ENCODE measurements around the gene CLOCK. TPM values are rescaled to one million over a fixed set of nuclear protein-coding genes. Genes with fewer than 3 reads are reported as not detected.
A peak's percentile ranks its signal among the peaks of the same experiment; 100 is the strongest.

CLOCK gene
- total and polyA plus RNA-seq, 9 of the 15 experiments (the other 6 are each of a cell fraction or from before 2014, with no cell fraction given) = 3.7 to 14.4 (median 9.4) TPM

DNA sequence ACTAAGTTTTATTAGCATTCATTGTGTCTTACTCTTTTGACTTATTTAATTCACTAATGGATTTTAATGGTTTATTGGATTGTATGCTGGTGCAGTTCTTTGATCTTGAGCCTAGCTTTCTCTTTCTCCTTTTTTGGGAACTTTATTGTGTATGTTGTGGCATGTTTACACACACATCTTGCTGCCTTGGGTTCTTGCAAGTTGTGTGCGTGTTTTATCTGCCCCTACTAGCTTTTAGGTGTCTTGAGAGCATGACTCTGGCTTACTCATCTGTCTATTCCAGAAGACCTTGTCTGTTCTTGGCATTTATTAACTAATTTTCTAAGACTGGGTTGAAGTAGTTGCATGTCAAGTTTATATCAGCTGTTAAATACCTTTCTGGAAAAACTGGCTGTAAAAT is 148.2 kb downstream of the CLOCK start (continued):
- TF ChIP-seq, protein P1, sequence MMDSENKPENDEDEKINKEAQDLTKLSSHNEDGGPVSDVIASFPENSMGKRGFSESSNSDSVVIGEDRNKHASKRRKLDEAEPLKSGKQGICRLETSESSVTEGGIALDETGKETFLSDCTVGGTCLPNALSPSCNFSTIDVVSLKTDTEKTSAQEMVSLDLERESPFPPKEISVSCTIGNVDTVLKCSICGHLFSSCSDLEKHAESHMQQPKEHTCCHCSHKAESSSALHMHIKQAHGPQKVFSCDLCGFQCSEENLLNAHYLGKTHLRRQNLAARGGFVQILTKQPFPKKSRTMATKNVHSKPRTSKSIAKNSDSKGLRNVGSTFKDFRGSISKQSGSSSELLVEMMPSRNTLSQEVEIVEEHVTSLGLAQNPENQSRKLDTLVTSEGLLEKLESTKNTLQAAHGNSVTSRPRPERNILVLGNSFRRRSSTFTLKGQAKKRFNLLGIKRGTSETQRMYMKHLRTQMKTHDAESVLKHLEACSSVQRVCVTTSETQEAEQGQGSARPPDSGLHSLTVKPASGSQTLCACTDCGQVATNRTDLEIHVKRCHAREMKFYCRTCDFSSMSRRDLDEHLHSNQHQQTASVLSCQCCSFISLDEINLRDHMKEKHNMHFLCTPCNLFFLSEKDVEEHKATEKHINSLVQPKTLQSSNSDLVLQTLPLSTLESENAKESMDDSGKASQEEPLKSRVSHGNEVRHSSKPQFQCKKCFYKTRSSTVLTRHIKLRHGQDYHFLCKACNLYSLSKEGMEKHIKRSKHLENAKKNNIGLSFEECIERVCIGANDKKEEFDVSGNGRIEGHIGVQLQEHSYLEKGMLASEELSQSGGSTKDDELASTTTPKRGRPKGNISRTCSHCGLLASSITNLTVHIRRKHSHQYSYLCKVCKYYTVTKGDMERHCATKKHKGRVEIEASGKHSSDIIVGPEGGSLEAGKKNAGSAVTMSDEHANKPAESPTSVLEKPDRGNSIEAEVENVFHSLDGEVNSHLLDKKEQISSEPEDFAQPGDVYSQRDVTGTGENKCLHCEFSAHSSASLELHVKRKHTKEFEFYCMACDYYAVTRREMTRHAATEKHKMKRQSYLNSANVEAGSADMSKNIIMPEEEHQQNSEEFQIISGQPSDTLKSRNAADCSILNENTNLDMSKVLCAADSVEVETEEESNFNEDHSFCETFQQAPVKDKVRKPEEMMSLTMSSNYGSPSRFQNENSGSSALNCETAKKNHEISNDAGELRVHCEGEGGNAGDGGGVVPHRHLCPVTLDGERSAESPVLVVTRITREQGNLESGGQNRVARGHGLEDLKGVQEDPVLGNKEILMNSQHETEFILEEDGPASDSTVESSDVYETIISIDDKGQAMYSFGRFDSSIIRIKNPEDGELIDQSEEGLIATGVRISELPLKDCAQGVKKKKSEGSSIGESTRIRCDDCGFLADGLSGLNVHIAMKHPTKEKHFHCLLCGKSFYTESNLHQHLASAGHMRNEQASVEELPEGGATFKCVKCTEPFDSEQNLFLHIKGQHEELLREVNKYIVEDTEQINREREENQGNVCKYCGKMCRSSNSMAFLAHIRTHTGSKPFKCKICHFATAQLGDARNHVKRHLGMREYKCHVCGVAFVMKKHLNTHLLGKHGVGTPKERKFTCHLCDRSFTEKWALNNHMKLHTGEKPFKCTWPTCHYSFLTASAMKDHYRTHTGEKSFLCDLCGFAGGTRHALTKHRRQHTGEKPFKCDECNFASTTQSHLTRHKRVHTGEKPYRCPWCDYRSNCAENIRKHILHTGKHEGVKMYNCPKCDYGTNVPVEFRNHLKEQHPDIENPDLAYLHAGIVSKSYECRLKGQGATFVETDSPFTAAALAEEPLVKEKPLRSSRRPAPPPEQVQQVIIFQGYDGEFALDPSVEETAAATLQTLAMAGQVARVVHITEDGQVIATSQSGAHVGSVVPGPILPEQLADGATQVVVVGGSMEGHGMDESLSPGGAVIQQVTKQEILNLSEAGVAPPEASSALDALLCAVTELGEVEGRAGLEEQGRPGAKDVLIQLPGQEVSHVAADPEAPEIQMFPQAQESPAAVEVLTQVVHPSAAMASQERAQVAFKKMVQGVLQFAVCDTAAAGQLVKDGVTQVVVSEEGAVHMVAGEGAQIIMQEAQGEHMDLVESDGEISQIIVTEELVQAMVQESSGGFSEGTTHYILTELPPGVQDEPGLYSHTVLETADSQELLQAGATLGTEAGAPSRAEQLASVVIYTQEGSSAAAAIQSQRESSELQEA (IDR thresholded peaks at IDR 0.05; ENCODE audit: low read depth) = no peak
- no peak for TF ChIP-seq ZNF232 (CRISPR knock-in tag; IDR thresholded peaks at IDR 0.05)
- TF ChIP-seq SIN3A (IDR thresholded peaks at IDR 0.05; ENCODE audit: borderline replicate concordance in 2 of 2, control insufficient read depth in 1 of 2, low read depth in 2 of 2, low read length in 2 of 2) = peak in 1 of 2 experiments; percentile 32; a peak in 1 of 4 replicates
- no peak for TF ChIP-seq CXXC5 (CRISPR knock-in tag; IDR thresholded peaks at IDR 0.05)
- no peak for TF ChIP-seq CBFB (CRISPR knock-in tag; IDR thresholded peaks at IDR 0.05)
- no peak for TF ChIP-seq PKNOX1 (IDR thresholded peaks at IDR 0.05)

Measured in K562 (cell line).